ENCODE results near the gene SLC11A1. TPM values are rescaled to one million over a fixed set of nuclear protein-coding genes. Genes with fewer than 3 reads are reported as not detected.

SLC11A1 gene
- total RNA-seq, 1 experiment from 2014 or later: 0.36 TPM

- Histone ChIP-seq H3K27me3 (no peaks in the 10 kb centered on the region), H3K4me3 (no peak overlapping the region), H3K36me3 (no peaks in the 10 kb centered on the region), H3K27ac (no peak overlapping the region), H3K9me3 (replicated peaks) (no peaks in the 10 kb centered on the region), H3K4me1 (no peaks in the 10 kb centered on the region)
- DNase-seq: no peak
Observed at GRCh38 chr2:218422403-218423086, 40.5 kb downstream of the SLC11A1 start.

DNA sequence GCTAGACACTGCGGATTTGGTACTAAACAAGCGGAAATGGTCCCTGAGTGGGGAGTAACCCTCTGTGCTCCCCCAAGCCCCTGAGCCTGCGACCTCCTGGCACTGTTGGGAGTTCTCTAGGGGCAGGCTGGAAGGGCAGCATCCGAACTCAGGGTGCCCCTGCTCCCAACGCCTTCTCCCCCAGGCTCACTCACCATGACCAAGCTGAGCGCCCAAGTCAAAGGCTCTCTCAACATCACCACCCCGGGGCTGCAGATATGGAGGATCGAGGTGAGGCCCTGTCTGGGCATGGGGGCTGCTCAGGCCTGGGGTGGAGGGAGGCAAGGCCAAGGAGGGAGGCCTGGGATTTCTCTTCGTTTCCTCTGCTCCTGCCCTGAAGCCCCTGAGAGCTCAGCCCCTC is 41.5 kb downstream of the SLC11A1 start:
- Histone ChIP-seq H3K4me3 (no peak overlapping the region), H3K27me3 (no peaks in the 10 kb centered on the region), H3K27ac (no peak overlapping the region), H3K4me1 (no peaks in the 10 kb centered on the region), H3K9me3 (replicated peaks) (no peaks in the 10 kb centered on the region), H3K36me3 (no peaks in the 10 kb centered on the region)
- no peak for DNase-seq

- H3K36me3 ChIP-seq: no peaks in the 10 kb centered on the region
- H3K9me3 ChIP-seq (replicated peaks): no peaks in the 10 kb centered on the region
- no peaks in the 10 kb centered on the region for H3K27me3 ChIP-seq
- no peaks in the 10 kb centered on the region for H3K4me1 ChIP-seq
- no peak overlapping the region for H3K4me3 ChIP-seq
- DNase-seq: no peak
- H3K27ac ChIP-seq: no peak overlapping the region
Observed at GRCh38 chr2:218425531-218425930, 43.5 kb downstream of the SLC11A1 start.

DNA sequence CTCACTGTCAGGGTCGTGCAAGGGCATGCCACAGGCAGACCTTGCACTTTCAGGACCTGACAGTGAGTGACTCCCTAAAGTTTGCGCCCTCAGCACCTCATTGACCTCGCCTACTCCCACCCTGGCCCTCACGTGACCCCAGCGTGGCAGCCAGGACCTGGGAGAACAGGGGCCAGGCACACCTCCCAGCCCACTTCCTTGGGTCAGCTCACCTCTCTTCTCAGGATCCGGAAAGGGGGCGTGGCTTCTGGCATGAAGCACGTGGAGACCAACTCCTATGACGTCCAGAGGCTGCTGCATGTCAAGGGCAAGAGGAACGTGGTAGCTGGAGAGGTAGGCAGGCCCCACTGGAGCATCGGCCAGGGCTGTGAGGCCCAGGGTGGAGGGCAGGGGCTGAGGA is 45.7 kb downstream of the SLC11A1 start:
- Histone ChIP-seq H3K4me1 (no peaks in the 10 kb centered on the region), H3K27me3 (no peaks in the 10 kb centered on the region), H3K4me3 (no peak overlapping the region), H3K27ac (no peak overlapping the region), H3K36me3 (no peaks in the 10 kb centered on the region), H3K9me3 (replicated peaks) (no peaks in the 10 kb centered on the region)
- no peak for DNase-seq

DNA sequence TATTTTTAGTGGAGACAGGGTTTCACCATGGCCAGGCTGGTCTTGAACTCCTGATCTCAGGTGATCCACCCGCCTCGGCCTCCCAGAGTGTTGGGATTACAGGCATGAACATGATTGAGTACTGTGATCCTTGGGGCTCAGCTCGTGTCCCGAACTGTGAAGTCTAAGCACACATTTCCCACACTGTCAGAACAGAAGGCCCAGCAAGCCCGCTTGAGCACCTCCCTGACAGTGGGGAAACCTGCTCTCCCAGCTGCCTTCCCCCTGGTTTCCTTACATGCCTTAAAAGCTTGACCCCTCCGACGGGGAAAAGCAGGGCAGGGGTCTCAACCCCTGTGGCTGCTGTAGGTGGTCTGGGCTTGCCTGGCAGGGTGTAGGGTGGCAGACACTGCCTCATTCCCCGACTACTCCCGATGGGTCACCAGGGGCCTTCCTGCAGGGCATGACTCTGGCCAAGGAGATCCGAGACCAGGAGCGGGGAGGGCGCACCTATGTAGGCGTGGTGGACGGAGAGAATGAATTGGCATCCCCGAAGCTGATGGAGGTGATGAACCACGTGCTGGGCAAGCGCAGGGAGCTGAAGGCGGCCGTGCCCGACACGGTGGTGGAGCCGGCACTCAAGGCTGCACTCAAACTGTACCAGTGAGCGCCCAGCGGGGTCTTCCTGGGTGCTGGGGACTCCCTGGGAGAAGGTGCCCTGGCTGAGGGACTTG is 46.9 kb downstream of the SLC11A1 start:
- Histone ChIP-seq H3K4me1 (no peaks in the 10 kb centered on the region), H3K27me3 (no peaks in the 10 kb centered on the region), H3K4me3 (no peak overlapping the region), H3K9me3 (replicated peaks) (no peaks in the 10 kb centered on the region), H3K27ac (no peak overlapping the region), H3K36me3 (no peaks in the 10 kb centered on the region)
- no peak for DNase-seq

DNA sequence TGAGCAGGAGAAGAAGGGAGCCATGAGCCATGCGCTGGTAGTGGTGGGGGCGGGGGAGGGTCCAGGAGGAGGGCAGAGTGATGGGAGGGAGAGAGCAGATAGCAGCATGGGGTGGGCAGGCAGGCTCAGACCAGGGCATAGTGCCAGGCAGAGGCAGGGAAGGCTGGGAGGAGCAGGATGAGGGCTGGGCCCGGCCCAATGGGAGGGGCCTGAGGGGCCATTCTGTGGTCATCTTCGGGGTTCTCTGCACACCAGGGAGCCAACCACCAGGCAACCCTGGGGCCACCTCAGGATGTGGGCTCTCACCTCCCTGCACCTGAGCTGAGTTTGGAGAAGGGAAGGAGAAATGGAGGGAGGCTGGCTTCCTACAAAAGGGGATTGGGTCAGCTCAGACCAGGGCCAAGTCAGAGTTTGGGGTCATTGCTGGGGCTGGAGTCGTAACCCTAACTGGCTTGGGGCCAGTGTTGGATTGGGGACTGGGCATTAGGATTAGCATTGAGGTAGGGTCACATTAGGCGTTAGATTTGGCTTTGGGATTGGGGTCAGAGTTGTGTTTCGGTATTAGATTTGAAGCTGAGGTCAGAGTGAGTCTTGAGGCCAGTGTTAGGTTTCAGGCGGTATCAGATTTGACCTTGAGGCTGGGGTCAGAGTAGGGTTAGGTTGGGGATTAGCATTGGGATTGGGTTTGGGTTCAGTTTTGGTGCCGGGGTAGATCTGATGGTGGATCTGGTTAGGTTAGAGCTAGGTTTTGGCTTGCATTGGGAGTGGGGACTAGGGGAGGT is 48.0 kb downstream of the SLC11A1 start:
- no peaks in the 10 kb centered on the region for H3K27me3 ChIP-seq
- no peak overlapping the region for H3K27ac ChIP-seq
- no peaks in the 10 kb centered on the region for H3K9me3 ChIP-seq (replicated peaks)
- DNase-seq: no peak
- H3K4me1 ChIP-seq: no peaks in the 10 kb centered on the region
- H3K4me3 ChIP-seq: no peak overlapping the region
- H3K36me3 ChIP-seq: no peaks in the 10 kb centered on the region

- no peak overlapping the region for H3K4me3 ChIP-seq
- H3K9me3 ChIP-seq (replicated peaks): no peaks in the 10 kb centered on the region
- H3K36me3 ChIP-seq: no peaks in the 10 kb centered on the region
- H3K27ac ChIP-seq: no peak overlapping the region
- no peaks in the 10 kb centered on the region for H3K4me1 ChIP-seq
- H3K27me3 ChIP-seq: no peaks in the 10 kb centered on the region
- DNase-seq: no peak
Observed at GRCh38 chr2:218430721-218431120, 48.6 kb downstream of the SLC11A1 start.

GRCh38 chr2:218431878-218432277 is 49.8 kb downstream of the SLC11A1 start:
- no peak overlapping the region for H3K27ac ChIP-seq
- no peaks in the 10 kb centered on the region for H3K9me3 ChIP-seq (replicated peaks)
- H3K4me3 ChIP-seq: no peak overlapping the region
- no peaks in the 10 kb centered on the region for H3K36me3 ChIP-seq
- H3K27me3 ChIP-seq: no peaks in the 10 kb centered on the region
- H3K4me1 ChIP-seq: no peaks in the 10 kb centered on the region
- no peak for DNase-seq

- no peaks in the 10 kb centered on the region for H3K36me3 ChIP-seq
- no peak overlapping the region for H3K27ac ChIP-seq
- H3K27me3 ChIP-seq: no peaks in the 10 kb centered on the region
- no peak overlapping the region for H3K4me3 ChIP-seq
- DNase-seq: no peak
- H3K9me3 ChIP-seq (replicated peaks): no peaks in the 10 kb centered on the region
- H3K4me1 ChIP-seq: no peaks in the 10 kb centered on the region
Observed at GRCh38 chr2:218432676-218433365, 50.7 kb downstream of the SLC11A1 start.

- no peak overlapping the region for H3K27ac ChIP-seq
- H3K36me3 ChIP-seq: no peaks in the 10 kb centered on the region
- no peak overlapping the region for H3K4me3 ChIP-seq
- no peaks in the 10 kb centered on the region for H3K27me3 ChIP-seq
- DNase-seq: no peak
- H3K4me1 ChIP-seq: no peaks in the 10 kb centered on the region
- no peaks in the 10 kb centered on the region for H3K9me3 ChIP-seq (replicated peaks)
Observed at GRCh38 chr2:218434456-218434855, 52.4 kb downstream of the SLC11A1 start.

GRCh38 chr2:218435003-218435982 is 53.2 kb downstream of the SLC11A1 start:
- no peaks in the 10 kb centered on the region for H3K36me3 ChIP-seq
- H3K27ac ChIP-seq: no peak overlapping the region
- DNase-seq: no peak
- no peaks in the 10 kb centered on the region for H3K27me3 ChIP-seq
- no peak overlapping the region for H3K4me3 ChIP-seq
- H3K9me3 ChIP-seq (replicated peaks): no peaks in the 10 kb centered on the region
- H3K4me1 ChIP-seq: no peaks in the 10 kb centered on the region

DNA sequence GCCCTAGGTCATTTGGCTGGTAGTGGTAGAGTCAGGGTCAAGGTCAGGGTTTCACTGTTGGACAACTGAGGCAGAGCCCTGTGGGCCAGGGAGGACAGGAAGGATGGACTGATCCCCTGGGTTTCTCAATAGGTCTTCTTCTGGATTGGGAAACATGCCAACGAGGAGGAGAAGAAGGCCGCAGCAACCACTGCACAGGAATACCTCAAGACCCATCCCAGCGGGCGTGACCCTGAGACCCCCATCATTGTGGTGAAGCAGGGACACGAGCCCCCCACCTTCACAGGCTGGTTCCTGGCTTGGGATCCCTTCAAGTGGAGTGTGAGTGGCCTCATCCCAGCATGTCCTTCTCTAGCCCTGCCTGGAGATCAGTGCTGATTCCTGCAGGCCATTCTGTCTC is 54.9 kb downstream of the SLC11A1 start:
- Histone ChIP-seq H3K27ac (no peak overlapping the region), H3K4me1 (no peaks in the 10 kb centered on the region), H3K36me3 (no peaks in the 10 kb centered on the region), H3K27me3 (no peaks in the 10 kb centered on the region), H3K9me3 (replicated peaks) (no peaks in the 10 kb centered on the region), H3K4me3 (no peak overlapping the region)
- no peak for DNase-seq

GRCh38 chr2:218437969-218438368 is 55.9 kb downstream of the SLC11A1 start:
- no peaks in the 10 kb centered on the region for H3K9me3 ChIP-seq (replicated peaks)
- H3K4me1 ChIP-seq: no peaks in the 10 kb centered on the region
- H3K27me3 ChIP-seq: no peaks in the 10 kb centered on the region
- no peak overlapping the region for H3K4me3 ChIP-seq
- no peaks in the 10 kb centered on the region for H3K36me3 ChIP-seq
- no peak overlapping the region for H3K27ac ChIP-seq
- no peak for DNase-seq

DNA sequence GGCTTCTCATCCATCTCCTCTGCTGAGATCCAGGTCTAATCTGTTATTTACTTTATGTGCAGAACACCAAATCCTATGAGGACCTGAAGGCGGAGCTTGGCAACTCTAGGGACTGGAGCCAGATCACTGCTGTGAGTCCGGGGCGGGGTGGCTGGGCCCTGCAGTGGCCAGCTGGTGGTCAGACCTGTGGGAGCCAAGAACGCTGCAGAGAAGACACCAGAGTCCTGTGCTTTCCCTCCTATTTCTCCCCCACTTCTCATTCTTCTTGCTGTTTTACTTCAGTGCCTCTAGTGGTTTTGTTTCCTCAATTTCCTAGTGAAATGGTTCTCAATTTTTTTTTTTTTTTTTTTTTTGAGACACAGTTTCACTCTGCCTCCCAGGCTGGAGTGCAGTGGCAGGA is 56.5 kb downstream of the SLC11A1 start:
- Histone ChIP-seq H3K27ac (no peak overlapping the region), H3K9me3 (replicated peaks) (no peaks in the 10 kb centered on the region), H3K4me1 (no peaks in the 10 kb centered on the region), H3K27me3 (no peaks in the 10 kb centered on the region), H3K4me3 (no peak overlapping the region), H3K36me3 (no peaks in the 10 kb centered on the region)
- peak in 1 of 2 experiments; percentile 13 for DNase-seq

Measured in SJCRH30 (cell line).